GM23248 (cell line): ENCODE measurements around the gene OPRL1.

Experiments used
- EZH2 ChIP-seq: fragments of 200-600 bp; sonication (generic); IDR thresholded peaks from 2 replicates; pipeline ENCODE4 v1.6.1; 2018; ENCODE audit warnings: antibody characterized with exemption, mild to moderate bottlenecking; ENCODE audit not compliant: insufficient read depth, poor library complexity, severe bottlenecking
- EZH2phosphoT487 ChIP-seq: fragments of 200-600 bp; sonication (generic); IDR thresholded peaks from 2 replicates; pipeline ENCODE4 v1.6.1; 2018; ENCODE audit warnings: antibody characterized with exemption, moderate library complexity, mild to moderate bottlenecking, low read depth; ENCODE audit not compliant: insufficient read depth

GRCh38 chr20:64067733-64068307 lies 12.1 kb upstream of the OPRL1 start:
- TF ChIP-seq EZH2 (no peak), EZH2phosphoT487 (no peak)
